Ovary (tissue), 9 donors: ENCODE measurements around the gene ABHD15. TPM values are rescaled to one million over a fixed set of nuclear protein-coding genes. Genes with fewer than 3 reads are reported as not detected.
A peak's percentile ranks its signal among the peaks of the same experiment; 100 is the strongest.

Experiments used
- DNase-seq, 5 donors: peaks; one replicate each; pipeline ENCODE4 v3.0.0-alpha.2; 2019 to 2020
- H3K27ac ChIP-seq, 2 donors: fragments of 200-600 bp; one replicate each; pipeline versions ENCODE4 v1.5.1 to v1.8.0; 2019 to 2022
- H3K27me3 ChIP-seq: fragments of 200-600 bp; one replicate; pipeline ENCODE4 v1.8.0; 2022
- H3K36me3 ChIP-seq: fragments of 200-600 bp; sonication (generic); one replicate; pipeline ENCODE4 v1.5.1; 2019
- H3K4me1 ChIP-seq: one replicate; pipeline ENCODE4 v1.8.1; 2013; ENCODE audit warnings: mild to moderate bottlenecking, moderate library complexity; ENCODE audit not compliant: insufficient read depth
- H3K4me3 ChIP-seq: fragments of 200-600 bp; sonication (generic); one replicate; pipeline ENCODE4 v1.5.1; 2017
- H3K9me3 ChIP-seq, 2 donors: fragments of 200-600 bp in 1 of 2; sonication (generic) in 1 of 2; one replicate each; pipeline versions ENCODE4 v1.5.1 to v1.8.1; 2013 to 2019; ENCODE audit warnings: mild to moderate bottlenecking in 1 of 2, moderate library complexity in 1 of 2
- CTCF ChIP-seq, 3 donors: fragments of 450-650 bp in 2 of 3; fragments of 200-600 bp in 1 of 3; IDR thresholded peaks; one replicate each; pipeline versions ENCODE4 v1.5.1 to v1.8.0; 2016 to 2022; ENCODE audit warnings: antibody characterized with exemption in 3 of 3, mild to moderate bottlenecking in 1 of 3
- EP300 ChIP-seq: sonication (generic); formaldehyde crosslinking; IDR thresholded peaks from one replicate; pipeline ENCODE4 v1.6.1; 2017; ENCODE audit warnings: antibody characterized with exemption
- POLR2A ChIP-seq: fragments of 450-650 bp; IDR thresholded peaks from one replicate; pipeline ENCODE4 v1.6.1; 2017; ENCODE audit warnings: antibody characterized with exemption, mild to moderate bottlenecking, moderate library complexity
- WGBS, 3 donors: extraction: QIAGEN DNeasy Blood & Tissue Kit in 1 of 3; methylation state at CpG; one replicate each; pipeline versions ENCODE4 v1.1.5 to v1.1.7; 2013 to 2017; 5-methylcytosine and 5-hydroxymethylcytosine counted together
- intact Hi-C, 4 donors: fragments of 100-400 bp; cut with DNase I; formaldehyde crosslinking; loops; one replicate each; pipeline versions ENCODE4 v1.11.0 to v1.15.1; 2022 to 2023
- polyA plus RNA-seq, 2 donors: library from polyadenylated mRNA; stranded (reverse); fragments of 200-250 nt in 1 of 2; fragments of 350-450 nt in 1 of 2; fragmentation: Illumina TruSeq in 1 of 2; extraction: RNeasy Lipid Tissue Mini Kit (QIAGEN cat#74804) in 1 of 2; gene quantifications; one replicate each; pipeline ENCODE4 v1.2.3, GENCODE V29; 2013 to 2014
- total RNA-seq, 7 donors: library from RNA; depleted of rRNA in 2 of 7; stranded (reverse); fragments of >200 nt in 2 of 7; fragmentation: NEBNext Ultra II Directional in 3 of 7; extraction: Animal tissue kit (Norgen Biotek cat#: 25700) in 3 of 7; gene quantifications; one replicate each; pipeline versions ENCODE4 v1.1.0 to v1.2.4, GENCODE V29; 2016 to 2023
- donor health status: DM: no; HTN: no; CAD: no; lungs with moderate emphysema.
- donor health status: DM: no; HTN: no; CAD: no.
- donor health status: Bipolar disorder and iron deficiency.
- donor health status: DM: yes; HTN: yes; CAD: no.
- donor health status: DM: no; HTN: no; CAD: no.
- donor health status: DM: yes; HTN: yes; CAD: no.

ABHD15 gene
- total and polyA plus RNA-seq, 9 donors: 3.0 to 8.7 (median 4.8) TPM

GRCh38 chr17:29593591-29594518 is 27.0 kb upstream of the ABHD15 start:
- Histone ChIP-seq H3K4me3 (peak overlapping the region; percentile 44), H3K9me3 (no peaks in the 10 kb centered on the region), H3K27me3 (no peaks in the 10 kb centered on the region), H3K4me1 (peaks cover 33% of the 10 kb centered on the region), H3K36me3 (no peaks in the 10 kb centered on the region), H3K27ac (no peak overlapping the region)
- WGBS, 3 donors: 7 to 8% (median 7%) methylated on average over 48 to 64 of the region's 64 CpGs
- DNase-seq: peak in 4 of 5 donors; percentile 25 to 57 (median 48)
- intact Hi-C loops: no loop called here
- TF ChIP-seq EP300 (no peak), CTCF (IDR thresholded peaks at IDR 0.05) (no peak), POLR2A (no peak)

DNA sequence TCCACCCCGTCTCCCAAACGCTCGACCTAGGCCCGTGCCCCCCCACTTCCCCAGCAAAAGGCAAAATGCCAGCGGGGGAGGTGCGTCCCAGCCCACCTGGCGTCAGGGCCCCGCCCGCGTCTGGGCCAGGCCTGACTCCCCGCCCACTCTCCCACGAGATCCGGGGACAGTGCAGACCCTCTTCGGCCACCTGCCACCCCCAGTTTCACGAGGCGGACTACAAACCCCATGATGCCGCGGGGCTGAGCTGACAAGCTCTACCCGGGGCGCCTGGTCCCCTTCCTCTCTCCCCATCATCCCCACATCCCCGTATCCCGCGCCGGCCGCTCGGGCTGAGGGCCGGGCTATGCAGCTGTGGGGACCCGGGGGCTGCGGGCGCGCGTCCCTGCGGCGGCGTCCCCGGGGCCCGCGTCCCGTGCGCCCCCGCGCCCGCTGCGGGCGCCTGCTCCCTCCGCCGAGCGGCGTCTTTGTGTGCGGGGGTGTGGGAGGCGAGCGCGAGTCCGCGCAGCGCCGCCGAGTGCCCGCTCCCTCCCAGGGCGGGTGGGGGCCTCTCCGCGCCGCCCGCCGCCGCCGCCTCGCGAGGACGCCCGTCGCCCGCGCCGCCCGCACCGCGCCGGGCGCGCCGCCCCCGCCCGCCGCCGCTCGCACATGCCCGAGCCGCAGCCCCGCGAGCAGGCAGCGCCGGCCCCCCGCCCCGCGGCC is 26.2 kb upstream of the ABHD15 start, which contains the start of gene ANKRD13B:
Gene ANKRD13B, plus strand, starts transcription at position 283 of the 702 bp plus-strand sequence. CDS start 490 bp downstream, outside the sequence.
- peak; percentile 49 to 76 (median 73) for DNase-seq
- Histone ChIP-seq H3K36me3 (no peaks in the 10 kb centered on the region), H3K4me1 (peaks cover 34% of the 10 kb centered on the region), H3K27me3 (no peaks in the 10 kb centered on the region), H3K4me3 (peak within 1 kb of the TSS; percentile 67), H3K27ac (peak within 1 kb of the TSS; percentile 49 to 50), H3K9me3 (no peaks in the 10 kb centered on the region)
- WGBS, 3 donors: 0 to 1% (median 0%) methylated on average over 27 to 92 of the region's 96 CpGs
- no peak for TF ChIP-seq EP300
- TF ChIP-seq CTCF (IDR thresholded peaks at IDR 0.05): no peak
- TF ChIP-seq POLR2A: no peak
- intact Hi-C loops: no loop called here

- WGBS, 3 donors: 8 to 11% (median 9%) methylated on average over 25 of the region's 25 CpGs
- Histone ChIP-seq H3K27ac (peak overlapping the region; percentile 49 to 50), H3K9me3 (no peaks in the 10 kb centered on the region), H3K36me3 (no peaks in the 10 kb centered on the region), H3K4me3 (peak overlapping the region; percentile 28), H3K27me3 (no peaks in the 10 kb centered on the region), H3K4me1 (peaks cover 35% of the 10 kb centered on the region)
- no peak for TF ChIP-seq EP300
- TF ChIP-seq CTCF (IDR thresholded peaks at IDR 0.05): peak; percentile 91 to 96 (median 93)
- intact Hi-C loops: no loop called here
- DNase-seq: peak; percentile 86 to 94 (median 93)
These were observed 25.1 kb upstream of the ABHD15 start for GRCh38 chr17:29591737-29592608.
